SU-DHL-6 (cell line): ENCODE results near the gene DIAPH2.

ENCODE experiments used
- H2AFZ ChIP-seq: fragments of 200-600 bp; sonication (generic); 2 replicates; pipeline ENCODE4 v1.6.1; 2014; ENCODE audit warnings: low read depth, mild to moderate bottlenecking, moderate library complexity, mixed read lengths, antibody characterized with exemption, low read length; ENCODE audit not compliant: severe bottlenecking
- H3F3A ChIP-seq: fragments of 200-600 bp; shearing (Covaris generic); 2 replicates; pipeline ENCODE4 v1.6.0; 2016; ENCODE audit warnings: antibody characterized with exemption, mild to moderate bottlenecking; ENCODE audit not compliant: insufficient read depth
- H3K27ac ChIP-seq: fragments of 200-600 bp; sonication (generic); 2 replicates; pipeline ENCODE4 v1.5.1; 2016; ENCODE audit warnings: low read depth, mild to moderate bottlenecking, low read length, moderate library complexity, mixed read lengths
- H3K27me3 ChIP-seq: fragments of 200-600 bp; sonication (generic), shearing (Covaris generic); 2 replicates; pipeline ENCODE4 v1.6.0; 2014; ENCODE audit warnings: mild to moderate bottlenecking, low read length
- H3K36me3 ChIP-seq: fragments of 200-600 bp; sonication (generic); 2 replicates; pipeline ENCODE4 v1.6.1; 2014; ENCODE audit warnings: mild to moderate bottlenecking, low read length, mixed read lengths
- H3K4me2 ChIP-seq: fragments of 300-600, 200-600 bp; shearing (Covaris generic), sonication (generic); 2 replicates; pipeline ENCODE4 v1.6.0; 2014; ENCODE audit warnings: low read length, low read depth, mild to moderate bottlenecking; ENCODE audit not compliant: poor library complexity, severe bottlenecking
- H3K4me3 ChIP-seq: fragments of 200-600 bp; sonication (generic); 2 replicates; pipeline ENCODE4 v1.5.1; 2014; ENCODE audit warnings: antibody characterized with exemption, low read length, mild to moderate bottlenecking, mixed read lengths; ENCODE audit not compliant: insufficient read depth, poor library complexity, severe bottlenecking
- H3K79me2 ChIP-seq: fragments of 200-600 bp; sonication (generic); 2 replicates; pipeline ENCODE4 v1.6.1; 2014; ENCODE audit warnings: mild to moderate bottlenecking, low read length, moderate library complexity; ENCODE audit not compliant: insufficient read depth
- H3K9ac ChIP-seq: fragments of 200-600 bp; sonication (generic); 2 replicates; pipeline ENCODE4 v1.7.0; 2014; ENCODE audit warnings: mild to moderate bottlenecking, low read length
- H3K9me2 ChIP-seq: fragments of 200-600 bp; sonication (generic); replicated peaks from 2 replicates; pipeline ENCODE4 v1.6.1; 2014; ENCODE audit warnings: low read length; ENCODE audit not compliant: insufficient read depth
- H3K9me3 ChIP-seq: fragments of 200-600 bp; sonication (generic); 2 replicates; pipeline ENCODE4 v1.6.1; 2014; ENCODE audit warnings: low read length, mixed read lengths; ENCODE audit not compliant: insufficient read depth
- H4K20me1 ChIP-seq: fragments of 200-600 bp; sonication (generic); 2 replicates; pipeline ENCODE4 v1.6.1; 2014; ENCODE audit warnings: low read depth, mild to moderate bottlenecking, antibody characterized with exemption, low read length, moderate library complexity, mixed read lengths
- EZH2phosphoT487 ChIP-seq: fragments of 200-600 bp; sonication (generic), shearing (Covaris generic); conservative IDR thresholded peaks from 2 replicates; pipeline ENCODE4 v1.6.1; 2018; ENCODE audit warnings: mild to moderate bottlenecking, antibody characterized with exemption, low read length, moderate library complexity, mixed read lengths
- TF ChIP-seq, protein P1 (sequence below): fragments of 200-600 bp; sonication (generic); IDR thresholded peaks from one replicate; pipeline ENCODE4 v1.5.1; 2017; ENCODE audit warnings: antibody characterized with exemption, mild to moderate bottlenecking, low read length, moderate library complexity; ENCODE audit not compliant: insufficient read depth, poor library complexity, severe bottlenecking

The DIAPH2 gene

GRCh38 chrX:97358941-97359340 is 674.3 kb downstream of the DIAPH2 start:
- no peaks in the 10 kb centered on the region for H3K36me3 ChIP-seq
- H3K27ac ChIP-seq: no peak overlapping the region
- no peaks in the 10 kb centered on the region for H3K79me2 ChIP-seq
- H3K27me3 ChIP-seq: no peaks in the 10 kb centered on the region
- H3K4me3 ChIP-seq: no peak overlapping the region
- TF ChIP-seq, protein P1, sequence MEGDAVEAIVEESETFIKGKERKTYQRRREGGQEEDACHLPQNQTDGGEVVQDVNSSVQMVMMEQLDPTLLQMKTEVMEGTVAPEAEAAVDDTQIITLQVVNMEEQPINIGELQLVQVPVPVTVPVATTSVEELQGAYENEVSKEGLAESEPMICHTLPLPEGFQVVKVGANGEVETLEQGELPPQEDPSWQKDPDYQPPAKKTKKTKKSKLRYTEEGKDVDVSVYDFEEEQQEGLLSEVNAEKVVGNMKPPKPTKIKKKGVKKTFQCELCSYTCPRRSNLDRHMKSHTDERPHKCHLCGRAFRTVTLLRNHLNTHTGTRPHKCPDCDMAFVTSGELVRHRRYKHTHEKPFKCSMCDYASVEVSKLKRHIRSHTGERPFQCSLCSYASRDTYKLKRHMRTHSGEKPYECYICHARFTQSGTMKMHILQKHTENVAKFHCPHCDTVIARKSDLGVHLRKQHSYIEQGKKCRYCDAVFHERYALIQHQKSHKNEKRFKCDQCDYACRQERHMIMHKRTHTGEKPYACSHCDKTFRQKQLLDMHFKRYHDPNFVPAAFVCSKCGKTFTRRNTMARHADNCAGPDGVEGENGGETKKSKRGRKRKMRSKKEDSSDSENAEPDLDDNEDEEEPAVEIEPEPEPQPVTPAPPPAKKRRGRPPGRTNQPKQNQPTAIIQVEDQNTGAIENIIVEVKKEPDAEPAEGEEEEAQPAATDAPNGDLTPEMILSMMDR: no peak
- no peak for TF ChIP-seq EZH2phosphoT487
- H3K9me3 ChIP-seq: no peaks in the 10 kb centered on the region
- H2AFZ ChIP-seq: no peak overlapping the region
- H3K9me2 ChIP-seq: no peaks in the 10 kb centered on the region
- H4K20me1 ChIP-seq: no peaks in the 10 kb centered on the region
- no peak overlapping the region for H3K4me2 ChIP-seq
- no peaks in the 10 kb centered on the region for H3F3A ChIP-seq
- no peak overlapping the region for H3K9ac ChIP-seq

DNA sequence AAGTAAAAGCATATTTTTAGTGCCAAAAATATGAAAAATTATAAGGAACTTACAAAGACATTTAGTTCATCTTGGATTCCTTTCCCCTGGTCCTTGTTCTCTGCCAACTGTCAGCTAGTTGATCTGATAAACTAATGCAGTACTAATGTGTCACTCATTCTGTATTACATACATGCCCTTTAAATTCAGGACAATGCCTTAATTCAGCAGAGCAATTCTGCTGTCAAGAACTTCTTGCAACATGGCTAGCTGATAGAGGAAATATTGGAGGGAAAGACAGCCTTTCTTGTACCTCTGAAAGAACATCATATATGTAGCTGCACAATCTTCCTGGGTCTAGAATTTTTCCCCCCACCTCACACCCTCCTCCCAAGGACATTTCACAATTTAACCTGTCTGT is 679.2 kb downstream of the DIAPH2 start:
- no peak overlapping the region for H3K4me3 ChIP-seq
- no peaks in the 10 kb centered on the region for H3K79me2 ChIP-seq
- H4K20me1 ChIP-seq: no peaks in the 10 kb centered on the region
- no peaks in the 10 kb centered on the region for H3K27me3 ChIP-seq
- no peaks in the 10 kb centered on the region for H3K9me3 ChIP-seq
- TF ChIP-seq, protein P1: no peak
- TF ChIP-seq EZH2phosphoT487: no peak
- no peak overlapping the region for H3K4me2 ChIP-seq
- H3K9me2 ChIP-seq: no peaks in the 10 kb centered on the region
- no peaks in the 10 kb centered on the region for H3K36me3 ChIP-seq
- no peak overlapping the region for H3K9ac ChIP-seq
- no peak overlapping the region for H2AFZ ChIP-seq
- H3F3A ChIP-seq: no peaks in the 10 kb centered on the region
- no peak overlapping the region for H3K27ac ChIP-seq

GRCh38 chrX:97366237-97366636 is 681.6 kb downstream of the DIAPH2 start:
- H4K20me1 ChIP-seq: no peaks in the 10 kb centered on the region
- H3K27me3 ChIP-seq: no peaks in the 10 kb centered on the region
- H3K36me3 ChIP-seq: no peaks in the 10 kb centered on the region
- H3K9ac ChIP-seq: no peak overlapping the region
- H3K9me3 ChIP-seq: no peaks in the 10 kb centered on the region
- H3K4me3 ChIP-seq: no peak overlapping the region
- H3F3A ChIP-seq: no peaks in the 10 kb centered on the region
- H3K79me2 ChIP-seq: no peaks in the 10 kb centered on the region
- H2AFZ ChIP-seq: no peak overlapping the region
- TF ChIP-seq EZH2phosphoT487: no peak
- TF ChIP-seq, protein P1: no peak
- H3K27ac ChIP-seq: no peak overlapping the region
- no peaks in the 10 kb centered on the region for H3K9me2 ChIP-seq
- no peak overlapping the region for H3K4me2 ChIP-seq
